ENCODE measurements around the gene GCC2.
"Not testable (repeated sequence)": the region's sequence is repeated elsewhere in the genome, so short reads cannot be mapped to it uniquely, and the experiment has no call there.

The GCC2 gene

DNA sequence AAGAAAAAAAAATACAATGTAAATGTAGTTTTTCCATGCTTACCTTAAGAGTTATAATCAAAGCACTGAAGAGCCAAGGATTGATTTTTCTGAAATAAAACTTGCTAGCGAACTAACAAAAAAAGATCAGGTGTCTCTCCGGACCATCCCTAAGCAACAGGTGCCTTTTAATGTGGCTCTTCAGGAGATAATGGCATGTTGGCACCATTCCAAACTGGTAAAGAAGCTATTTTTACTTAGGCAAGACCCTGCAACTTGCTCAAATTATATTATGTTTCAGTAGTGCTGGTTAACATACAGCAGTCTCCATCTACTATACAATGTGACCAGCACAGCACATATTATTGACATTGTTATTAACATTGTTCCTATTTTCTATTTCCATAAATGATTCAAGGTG lies 2.3 kb upstream of the GCC2 start:
- DNase-seq = no peak

DNA sequence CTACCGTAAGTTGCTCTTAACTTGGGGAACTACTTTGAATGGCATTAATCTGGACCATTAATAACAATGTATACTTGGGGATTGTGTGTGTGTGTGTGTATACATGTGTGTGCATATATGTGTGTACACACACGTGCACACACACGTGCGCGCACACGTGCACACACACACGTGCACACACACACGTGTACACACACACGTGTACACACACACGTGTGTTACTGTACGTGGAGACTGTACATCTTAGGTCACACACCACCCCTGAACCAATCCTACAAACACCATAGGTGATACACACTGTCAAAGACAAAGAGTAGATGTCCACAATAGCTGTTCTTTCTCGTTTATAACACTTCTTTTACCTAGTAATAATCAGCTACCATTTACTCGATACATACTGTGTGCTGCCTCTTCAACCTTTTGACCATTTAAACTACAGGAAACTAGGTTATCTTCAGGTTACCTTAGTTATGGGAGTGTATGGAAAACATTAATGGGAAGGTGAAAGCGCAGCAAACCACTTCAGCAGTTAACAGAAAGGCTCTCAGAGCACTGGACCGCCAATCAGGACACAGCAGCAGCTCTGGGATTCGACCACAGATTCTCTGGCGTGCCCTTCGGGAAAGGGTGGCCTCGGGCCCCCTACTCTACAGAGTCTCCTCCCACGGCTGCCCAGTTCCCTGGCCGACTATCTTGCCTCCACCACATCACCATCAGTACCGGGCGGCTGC lies 894 bp upstream of the GCC2 start:
- peak; percentile 30 to 41 for DNase-seq

DNA sequence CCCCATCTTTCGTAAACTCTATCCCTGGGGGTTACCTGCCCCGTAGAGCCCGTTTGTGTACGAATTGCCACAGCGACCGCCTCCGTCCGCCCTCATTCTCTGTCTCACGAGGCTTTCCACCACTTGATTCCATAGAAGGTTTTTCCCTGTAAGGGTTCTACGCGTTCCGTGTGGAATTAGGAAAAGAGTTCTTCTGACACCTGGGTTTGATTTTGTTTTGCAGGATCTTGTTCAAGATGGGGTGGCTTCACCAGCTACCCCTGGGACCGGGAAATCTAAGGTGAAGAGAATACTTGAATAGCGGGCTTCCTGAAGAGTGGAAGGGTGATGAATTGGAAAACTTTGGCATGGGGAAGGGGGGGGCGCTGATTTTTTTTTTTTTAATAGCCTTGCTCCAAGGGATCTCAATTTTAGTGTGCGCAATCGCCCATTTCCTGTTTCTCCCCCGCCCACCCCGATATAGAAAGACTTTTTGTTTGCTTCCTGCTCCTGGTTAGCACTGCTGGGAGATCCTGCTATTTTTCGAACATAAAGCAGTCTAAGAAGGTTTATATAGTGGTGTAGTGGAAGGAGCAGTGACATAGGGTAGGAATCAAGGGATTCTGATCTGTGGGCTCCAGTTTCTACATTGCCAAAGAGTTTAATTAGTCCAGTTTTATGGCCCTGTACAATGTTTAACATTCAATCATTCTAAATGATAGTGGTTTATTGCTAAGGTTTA lies 564 bp downstream of the GCC2 start:
- peak in 1 of 2 experiments; percentile 4 for DNase-seq

DNA sequence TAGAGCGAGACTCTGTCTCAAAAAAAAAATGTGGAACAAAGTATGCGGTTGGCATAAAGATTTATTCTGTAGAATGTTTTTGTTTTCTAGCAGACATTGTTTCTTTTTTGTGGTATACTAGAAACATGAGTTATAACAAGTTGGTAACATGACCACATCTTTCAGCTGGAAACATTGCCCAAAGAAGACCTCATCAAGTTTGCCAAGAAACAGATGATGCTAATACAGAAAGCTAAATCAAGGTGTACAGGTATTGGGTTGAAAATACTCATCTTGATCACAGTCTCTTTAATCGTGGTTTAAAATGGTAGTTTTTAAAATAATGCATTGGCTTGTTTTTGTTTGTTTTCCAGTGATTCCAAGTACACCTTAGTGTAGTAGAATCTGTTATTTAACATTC lies 1.9 kb downstream of the GCC2 start:
- DNase-seq = no peak

DNA sequence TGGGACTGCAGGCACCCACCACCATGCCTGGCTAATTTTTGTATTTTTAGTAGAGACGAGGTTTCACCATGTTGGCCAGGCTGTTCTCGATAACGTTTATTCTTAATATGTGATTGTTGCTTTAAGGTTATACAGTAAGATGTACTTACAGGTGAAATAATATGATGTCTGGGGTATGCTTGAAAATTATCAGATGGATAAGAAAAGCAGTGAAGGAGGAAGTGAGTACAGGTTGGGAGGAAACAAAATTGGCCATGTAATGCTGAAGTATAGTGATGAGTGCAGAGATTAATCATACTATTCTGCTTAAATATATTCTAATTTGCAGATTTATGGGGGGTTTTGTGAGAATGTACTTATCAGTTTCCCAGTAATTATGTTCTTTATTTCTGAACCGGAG lies 3.0 kb downstream of the GCC2 start:
- no peak for DNase-seq

DNA sequence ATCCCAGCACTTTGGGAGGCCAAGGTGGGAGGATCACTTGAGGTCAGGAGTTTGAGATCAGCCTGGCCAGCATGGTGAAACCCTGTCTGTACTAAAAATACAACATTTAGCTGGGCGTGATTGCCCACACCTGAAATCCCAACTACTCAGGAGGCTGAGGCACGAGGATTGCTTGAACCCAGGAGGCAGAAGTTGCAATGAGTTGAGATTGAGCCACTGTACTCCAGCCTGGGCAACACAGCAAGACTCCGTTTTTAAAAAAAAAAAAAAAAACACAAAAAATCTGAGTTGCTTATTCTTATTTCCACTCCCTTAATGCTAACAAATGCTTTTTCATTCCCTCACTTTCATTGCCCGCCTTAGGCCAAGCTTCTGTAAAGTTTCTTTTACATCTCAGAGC lies 4.5 kb downstream of the GCC2 start:
- not testable (repeated sequence) for DNase-seq

DNA sequence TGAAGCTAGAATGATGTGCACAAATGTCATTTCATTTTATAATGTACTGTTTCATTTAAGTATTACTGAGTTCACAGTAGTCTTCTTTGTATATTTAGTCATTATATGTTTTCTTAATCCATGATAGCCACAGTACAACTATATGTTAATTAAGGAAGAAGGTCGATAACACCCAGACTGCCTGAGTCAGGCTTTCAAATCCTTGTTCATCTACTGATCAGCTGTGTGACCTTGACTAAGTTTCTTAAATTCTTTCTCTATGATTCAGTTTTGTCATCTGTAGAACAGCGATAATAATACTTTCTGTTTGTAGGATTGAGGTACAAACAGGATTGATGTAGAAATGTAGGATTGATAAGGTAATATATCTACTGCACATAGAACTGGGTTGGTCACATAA lies 5.4 kb downstream of the GCC2 start:
- DNase-seq = no peak

DNA sequence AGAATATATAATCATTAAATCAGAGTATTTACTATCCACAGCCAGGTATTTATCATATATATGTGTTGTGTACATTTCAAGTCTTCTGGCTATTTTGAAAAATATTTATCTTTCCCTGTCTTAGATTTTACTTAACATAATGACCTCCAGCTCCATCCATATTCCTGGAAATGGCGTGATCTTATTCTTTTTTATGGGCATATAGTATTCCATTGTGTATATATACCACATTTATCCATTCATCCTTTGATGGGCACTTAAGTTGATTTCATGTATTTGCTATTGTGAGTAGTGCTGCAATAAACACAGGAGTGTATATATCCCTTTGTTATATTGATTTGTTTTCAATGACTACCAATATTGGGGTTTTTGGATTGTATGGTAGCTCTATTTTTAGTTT lies 6.6 kb downstream of the GCC2 start:
- DNase-seq = no peak

DNA sequence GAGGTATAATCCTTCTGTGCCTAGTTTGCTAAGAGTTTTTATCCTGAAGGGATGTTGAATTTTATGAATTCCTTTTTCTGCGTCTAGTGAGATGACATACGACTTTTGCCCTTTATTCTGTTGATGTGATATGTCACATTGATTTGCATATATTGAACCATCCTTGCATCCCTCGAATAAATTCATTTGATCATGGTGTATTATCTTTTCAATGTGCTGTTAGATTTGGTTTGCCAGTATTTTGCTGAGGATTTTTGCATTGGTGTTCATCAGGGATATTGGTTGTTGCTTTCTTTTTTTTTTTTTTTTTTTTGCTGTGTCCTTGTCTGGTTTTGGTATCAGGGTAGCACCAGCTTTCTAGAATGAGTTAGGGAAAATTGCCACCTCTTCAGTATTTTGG lies 9.1 kb downstream of the GCC2 start:
- DNase-seq = no peak

DNA sequence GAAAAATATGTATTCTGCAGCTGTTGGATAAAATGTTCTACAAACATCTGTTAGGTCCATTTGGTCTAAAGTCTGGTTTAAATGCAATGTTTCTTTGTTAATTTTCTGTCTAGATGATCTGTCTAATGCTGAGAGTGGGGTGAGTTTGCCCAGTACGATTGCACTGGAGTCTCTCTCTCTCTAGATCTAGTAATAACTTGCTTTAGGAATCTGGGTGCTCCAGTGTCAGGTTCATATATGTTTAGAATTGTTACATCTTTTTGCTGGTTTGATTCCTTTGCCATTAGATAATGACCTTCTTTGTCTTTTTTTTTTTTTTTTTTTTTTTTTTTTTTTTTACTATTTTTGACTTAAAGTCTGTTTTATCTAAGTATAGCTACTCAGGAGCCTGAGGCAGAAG lies 10.4 kb downstream of the GCC2 start:
- DNase-seq = no peak

DNA sequence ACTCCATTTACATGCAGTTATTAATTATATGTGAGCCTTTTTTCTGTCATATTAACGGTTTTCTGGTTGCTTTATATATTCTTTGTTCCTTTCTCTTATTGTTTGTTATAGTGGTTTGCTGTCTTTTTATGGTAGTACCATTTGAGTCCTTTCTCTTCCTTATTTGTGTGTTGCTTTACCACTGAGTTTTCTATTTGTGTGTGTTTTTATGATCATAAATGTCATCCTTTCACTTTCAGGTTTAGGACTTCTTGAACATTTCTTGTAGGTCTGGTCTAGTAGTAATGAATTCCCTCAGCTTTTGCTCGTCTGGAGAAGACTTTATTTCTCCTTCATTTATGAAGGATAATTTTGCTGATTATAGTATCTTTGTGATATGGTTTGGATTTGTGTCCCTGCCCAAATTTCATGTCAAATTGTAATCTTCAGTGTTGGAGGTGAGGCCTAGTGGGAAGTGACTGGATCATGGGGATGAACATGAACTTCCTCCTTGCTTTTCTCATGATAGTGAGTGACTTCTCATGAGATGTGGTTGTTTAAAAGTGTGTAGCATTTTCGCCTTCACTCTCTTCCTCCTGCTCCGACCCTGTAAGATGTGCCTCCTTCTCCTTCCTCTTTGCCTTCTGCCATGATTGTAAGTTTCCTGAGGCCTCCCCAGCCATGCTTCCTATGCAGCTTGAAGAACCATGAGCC lies 11.5 kb downstream of the GCC2 start:
- DNase-seq = no peak

DNA sequence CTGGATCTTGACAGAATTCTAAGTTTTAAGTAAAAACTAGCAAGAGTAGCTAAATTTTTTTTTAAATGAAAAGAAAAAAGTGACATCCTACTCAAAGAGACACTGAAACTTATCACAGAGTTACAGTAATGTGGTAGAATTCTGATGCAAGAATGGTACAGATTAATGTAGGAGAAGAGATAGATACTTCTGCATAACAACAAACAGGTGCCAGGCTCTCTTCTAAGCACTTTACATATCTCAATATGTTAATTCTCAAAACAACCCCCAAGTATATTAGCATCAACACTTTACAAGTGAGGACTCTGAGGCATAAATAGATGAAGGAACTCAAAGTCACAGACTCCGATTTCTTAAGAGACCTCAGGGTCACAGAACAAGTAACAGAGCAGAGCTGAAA lies 28.1 kb downstream of the GCC2 start:
- DNase-seq = no peak

DNA sequence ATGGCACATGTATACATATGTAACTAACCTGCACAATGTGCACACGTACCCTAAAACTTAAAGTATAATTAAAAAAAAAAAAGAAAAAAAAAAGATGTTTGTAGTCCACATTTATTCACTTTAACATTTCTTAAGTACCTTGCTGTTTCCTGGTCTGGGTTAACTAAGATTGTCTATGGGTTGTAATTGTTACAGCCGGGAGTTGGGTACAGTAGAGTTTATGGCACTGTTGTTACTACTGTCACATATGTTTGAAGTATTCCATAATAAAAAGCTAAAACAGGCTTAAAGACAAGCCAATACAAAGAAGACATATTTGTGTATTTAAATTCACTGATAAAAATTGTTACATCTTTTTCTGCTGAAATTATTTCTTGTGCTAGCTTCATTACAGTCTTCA lies 36.2 kb downstream of the GCC2 start:
- no peak for DNase-seq

DNA sequence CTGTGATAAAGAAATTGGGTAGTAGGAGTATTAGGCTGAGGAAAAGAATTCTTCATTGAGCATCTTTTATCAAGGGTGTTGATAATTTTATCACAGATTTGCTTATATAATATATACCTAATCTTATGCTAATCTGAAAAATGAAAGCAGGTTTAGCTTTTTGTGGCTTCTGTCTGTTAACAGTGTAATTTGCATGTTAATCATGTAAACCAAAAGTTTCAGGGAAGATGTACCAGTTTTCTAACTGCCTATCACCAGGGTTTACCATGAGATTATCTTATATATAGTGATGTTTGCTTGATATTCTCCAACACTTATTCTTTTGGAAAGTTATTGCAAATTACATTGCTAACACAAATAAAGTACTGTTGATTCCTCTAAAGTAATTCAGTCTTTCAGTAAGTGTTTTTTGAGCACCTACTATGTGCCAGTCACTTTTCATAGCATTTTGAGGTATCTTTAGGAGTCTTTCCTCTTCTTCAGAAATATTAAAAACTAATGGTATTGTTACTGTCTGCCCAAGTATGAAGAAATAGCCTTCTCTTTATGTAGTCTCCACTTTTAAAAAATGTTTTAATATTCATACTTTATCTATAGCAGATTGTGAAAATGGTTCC lies 41.6 kb downstream of the GCC2 start:
- no peak for DNase-seq

DNA sequence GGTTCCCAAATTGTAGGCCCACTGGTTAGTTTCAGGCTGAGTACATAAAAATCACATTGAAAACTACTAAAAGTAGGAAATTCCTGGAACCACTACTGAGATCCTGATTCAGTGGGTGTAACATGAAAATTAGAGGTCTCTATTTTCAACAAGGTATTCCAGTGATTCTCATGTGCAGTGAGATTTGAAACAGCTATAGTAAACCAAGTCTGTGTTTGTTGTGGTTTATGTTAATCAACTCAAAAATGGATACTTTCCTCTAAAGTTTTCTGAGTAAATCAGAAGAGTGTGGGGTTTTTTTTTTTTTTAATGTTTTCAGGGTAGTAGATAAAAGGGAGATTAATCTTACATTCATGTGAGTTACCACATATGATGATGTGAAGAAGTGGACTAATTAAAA lies 42.8 kb downstream of the GCC2 start:
- no peak for DNase-seq

DNA sequence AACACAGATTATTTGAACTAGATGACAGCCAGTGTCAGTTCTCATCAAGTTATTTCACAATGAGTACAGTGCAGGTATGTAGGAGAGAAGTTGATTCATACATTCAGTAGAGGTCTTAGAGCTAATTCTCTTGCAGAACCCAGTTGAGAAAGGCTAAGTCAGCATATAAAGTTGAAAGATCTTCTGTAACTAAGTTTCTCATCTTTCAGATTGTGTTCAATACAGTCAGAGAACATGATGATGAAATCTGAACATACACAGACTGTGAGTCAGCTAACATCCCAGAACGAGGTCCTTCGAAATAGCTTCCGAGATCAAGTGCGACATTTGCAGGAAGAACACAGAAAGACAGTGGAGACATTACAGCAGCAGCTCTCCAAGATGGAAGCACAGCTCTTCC lies 43.4 kb downstream of the GCC2 start:
- no peak for DNase-seq

DNA sequence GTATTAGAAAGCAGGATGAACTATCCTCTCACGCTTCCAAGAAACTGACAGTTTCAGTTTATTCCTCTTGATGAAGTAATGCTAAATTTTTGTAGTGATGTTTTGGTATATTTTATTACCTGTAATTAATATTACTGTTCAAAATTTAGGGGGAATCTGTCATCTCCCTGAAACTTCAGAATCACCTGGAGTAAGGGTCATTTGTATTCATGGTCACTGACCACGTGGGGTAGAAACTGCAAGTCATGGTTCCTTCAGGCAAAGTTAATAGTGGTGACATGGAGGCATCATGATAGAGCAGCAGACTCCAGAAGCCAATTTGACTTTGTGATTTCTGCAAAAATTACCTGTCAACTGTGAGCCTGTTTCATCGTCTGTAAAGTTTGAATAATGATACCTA lies 47.2 kb downstream of the GCC2 start:
- not testable (repeated sequence) for DNase-seq

DNA sequence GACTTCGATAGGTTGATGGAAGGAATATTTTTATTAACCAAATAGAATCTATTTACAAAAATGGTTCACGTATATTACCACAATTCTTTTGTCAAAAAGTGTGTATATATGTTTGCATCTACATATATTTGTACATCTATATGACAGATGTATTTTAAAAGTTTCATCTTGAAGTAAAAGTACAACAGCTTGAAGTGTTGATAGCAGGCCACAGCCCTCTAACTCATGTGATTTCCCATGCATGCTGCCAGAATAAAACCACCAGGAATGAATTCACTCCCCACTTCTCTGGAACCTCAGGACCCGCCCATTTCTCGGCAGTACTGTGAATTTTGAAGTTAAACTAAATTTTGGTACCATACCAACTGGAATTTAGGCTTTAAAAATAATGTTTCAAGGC lies 58.6 kb downstream of the GCC2 start:
- DNase-seq = not testable (repeated sequence)

DNA sequence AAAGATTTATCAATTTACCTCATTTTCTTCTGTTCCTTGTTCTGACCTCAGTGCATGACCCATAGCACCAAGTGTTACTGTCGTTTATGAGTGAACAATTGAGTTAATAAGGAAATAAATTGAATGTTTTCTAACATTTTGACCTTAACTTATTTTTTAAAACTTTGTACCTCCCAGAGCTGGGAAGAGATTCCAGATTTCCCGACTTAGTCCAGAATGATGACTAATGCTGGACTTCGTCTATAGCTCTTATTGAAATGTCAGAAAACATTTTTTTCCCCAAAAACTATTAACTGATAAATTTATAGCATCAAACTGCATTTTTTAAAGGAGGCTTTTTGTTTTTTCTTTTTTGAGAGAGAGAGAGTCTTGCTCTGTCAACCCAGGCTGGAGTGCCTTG lies 63.4 kb downstream of the GCC2 start:
- DNase-seq = not testable (repeated sequence)

DNA sequence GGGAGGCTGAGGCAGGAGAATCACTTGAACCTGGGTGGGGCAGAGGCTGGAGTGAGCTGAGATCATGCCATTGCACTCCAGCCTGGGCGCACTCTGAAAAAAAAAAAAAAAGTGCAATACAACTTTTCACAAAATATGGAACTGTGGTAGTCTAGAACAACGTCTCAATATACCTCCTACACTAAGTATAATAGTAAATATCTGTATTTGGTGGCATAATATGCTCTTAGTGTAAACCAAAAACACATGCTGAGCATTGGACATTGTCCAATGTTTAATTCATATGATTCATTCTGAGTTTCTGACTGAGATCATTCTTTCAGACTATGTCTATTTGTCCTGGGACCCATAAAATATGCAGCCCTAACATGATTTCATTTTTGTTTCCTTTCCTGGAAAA lies 65.5 kb downstream of the GCC2 start:
- not testable (repeated sequence) for DNase-seq

DNA sequence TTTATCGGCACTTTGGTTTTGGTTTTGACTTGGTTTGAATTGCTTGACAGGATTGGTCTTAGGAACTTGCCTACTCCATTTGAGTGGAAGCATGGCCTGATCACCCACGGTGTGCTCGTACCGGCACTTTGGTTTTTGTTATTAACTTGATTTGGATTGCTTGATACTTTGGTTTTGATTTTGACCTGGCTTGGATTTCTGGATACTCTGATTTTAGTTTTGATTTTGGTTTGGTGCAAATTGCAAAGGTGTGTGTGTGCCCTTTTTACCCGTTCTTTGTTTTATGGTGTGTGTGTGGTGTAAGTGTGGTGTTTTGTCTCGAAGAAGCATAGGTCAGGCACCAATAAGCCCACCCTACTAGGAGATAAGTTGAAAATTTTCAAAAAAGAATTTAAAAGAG lies 75.7 kb downstream of the GCC2 start:
- DNase-seq = not testable (repeated sequence)

DNA sequence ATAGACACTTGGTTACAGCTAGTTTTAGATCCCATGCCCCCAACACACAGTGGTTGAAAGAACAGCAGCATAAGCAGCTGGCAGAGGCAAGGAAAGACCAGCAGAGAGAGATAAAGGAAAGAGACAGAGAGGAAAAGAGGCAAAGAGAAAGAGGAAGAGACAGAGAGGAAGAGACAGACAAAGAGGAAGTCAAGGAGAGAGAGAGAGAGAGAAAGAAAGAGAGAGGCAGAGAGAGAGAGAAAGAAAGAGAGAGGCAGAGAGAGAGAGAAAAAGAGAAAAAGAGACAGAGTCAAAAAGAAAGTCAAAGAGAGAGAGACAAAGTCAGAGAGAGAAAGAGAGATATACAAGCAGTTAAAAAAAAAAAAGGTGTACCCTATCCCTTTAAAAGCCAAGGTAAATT lies 76.3 kb downstream of the GCC2 start:
- not testable (repeated sequence) for DNase-seq

DNA sequence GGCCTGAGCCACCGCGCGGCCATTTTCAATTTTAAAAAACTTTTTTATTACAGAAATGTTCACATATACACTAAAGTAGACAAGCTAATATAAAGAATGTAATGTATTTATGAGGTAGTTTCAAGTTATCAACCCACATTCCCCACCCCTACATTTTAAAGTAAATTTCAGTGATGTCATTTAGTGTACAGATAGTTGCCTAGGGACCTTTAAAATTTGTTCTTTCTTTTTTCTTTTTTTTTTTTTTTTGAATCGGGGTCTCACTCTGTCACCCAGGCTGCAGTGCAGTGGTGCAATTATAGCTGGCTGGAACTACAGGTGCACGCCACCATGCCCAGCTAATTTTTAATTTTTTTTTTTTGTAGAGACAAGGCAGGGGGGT lies 82.7 kb downstream of the GCC2 start:
- DNase-seq = no peak
